ENCODE results near the gene MIGA2. TPM values are rescaled to one million over a fixed set of nuclear protein-coding genes. Genes with fewer than 3 reads are reported as not detected.

Gene MIGA2
- total and polyA plus RNA-seq, 9 of the 15 experiments (the other 6 are each of a cell fraction or from before 2014, with no cell fraction given), result 0.15 to 54.1 (median 18.0) TPM

- TF ChIP-seq YY1 (IDR thresholded peaks at IDR 0.05; ENCODE audit: borderline replicate concordance in 1 of 3, control insufficient read depth in 1 of 3, extremely low read depth in 1 of 3, insufficient read depth in 3 of 3, insufficient read length in 1 of 3, insufficient replicate concordance in 2 of 3, low read depth in 1 of 3, low read length in 2 of 3) (peak; percentile 79 to 97 (median 93)), CBFB (CRISPR knock-in tag; IDR thresholded peaks at IDR 0.05) (peak; percentile 19; the same call in 1 of the 2 replicates), CCNT2 (IDR thresholded peaks at IDR 0.05; ENCODE audit: borderline replicate concordance, extremely low read depth, insufficient read length, low read depth, low read length) (peak; percentile 23), ZNF79 (CRISPR knock-in tag; IDR thresholded peaks at IDR 0.05; ENCODE audit: low read depth) (peak; percentile 74), CAMTA2 (CRISPR knock-in tag; conservative IDR thresholded peaks at IDR 0.05) (0 out of 2 replicates have a peak, but pooled peaks have one; percentile 79), NR4A1 (CRISPR knock-in tag; IDR thresholded peaks at IDR 0.05) (peak; percentile 83; the same call in 1 of the 2 replicates), NR4A1 (tag; IDR thresholded peaks at IDR 0.05) (peak; percentile 95), ZNF449 (CRISPR knock-in tag; IDR thresholded peaks at IDR 0.05) (peak; percentile 87), PML (IDR thresholded peaks at IDR 0.05; ENCODE audit: low read length) (peak; percentile 75), ZC3H11A (IDR thresholded peaks at IDR 0.05; ENCODE audit: low read depth, low read length) (no peak), ZNF395 (CRISPR knock-in tag; IDR thresholded peaks at IDR 0.05) (peak; percentile 100)
- TF ChIP-seq, protein P1, sequence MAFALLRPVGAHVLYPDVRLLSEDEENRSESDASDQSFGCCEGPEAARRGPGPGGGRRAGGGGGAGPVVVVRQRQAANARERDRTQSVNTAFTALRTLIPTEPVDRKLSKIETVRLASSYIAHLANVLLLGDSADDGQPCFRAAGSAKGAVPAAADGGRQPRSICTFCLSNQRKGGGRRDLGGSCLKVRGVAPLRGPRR (CRISPR knock-in tag; IDR thresholded peaks at IDR 0.05), result peak; percentile 59; the same call in 1 of the 2 replicates
- TF ChIP-seq, protein P2, sequence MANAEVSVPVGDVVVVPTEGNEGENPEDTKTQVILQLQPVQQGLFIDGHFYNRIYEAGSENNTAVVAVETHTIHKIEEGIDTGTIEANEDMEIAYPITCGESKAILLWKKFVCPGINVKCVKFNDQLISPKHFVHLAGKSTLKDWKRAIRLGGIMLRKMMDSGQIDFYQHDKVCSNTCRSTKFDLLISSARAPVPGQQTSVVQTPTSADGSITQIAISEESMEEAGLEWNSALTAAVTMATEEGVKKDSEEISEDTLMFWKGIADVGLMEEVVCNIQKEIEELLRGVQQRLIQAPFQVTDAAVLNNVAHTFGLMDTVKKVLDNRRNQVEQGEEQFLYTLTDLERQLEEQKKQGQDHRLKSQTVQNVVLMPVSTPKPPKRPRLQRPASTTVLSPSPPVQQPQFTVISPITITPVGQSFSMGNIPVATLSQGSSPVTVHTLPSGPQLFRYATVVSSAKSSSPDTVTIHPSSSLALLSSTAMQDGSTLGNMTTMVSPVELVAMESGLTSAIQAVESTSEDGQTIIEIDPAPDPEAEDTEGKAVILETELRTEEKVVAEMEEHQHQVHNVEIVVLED (CRISPR knock-in tag; IDR thresholded peaks at IDR 0.05), result peak; percentile 52
- TF ChIP-seq, protein P3, sequence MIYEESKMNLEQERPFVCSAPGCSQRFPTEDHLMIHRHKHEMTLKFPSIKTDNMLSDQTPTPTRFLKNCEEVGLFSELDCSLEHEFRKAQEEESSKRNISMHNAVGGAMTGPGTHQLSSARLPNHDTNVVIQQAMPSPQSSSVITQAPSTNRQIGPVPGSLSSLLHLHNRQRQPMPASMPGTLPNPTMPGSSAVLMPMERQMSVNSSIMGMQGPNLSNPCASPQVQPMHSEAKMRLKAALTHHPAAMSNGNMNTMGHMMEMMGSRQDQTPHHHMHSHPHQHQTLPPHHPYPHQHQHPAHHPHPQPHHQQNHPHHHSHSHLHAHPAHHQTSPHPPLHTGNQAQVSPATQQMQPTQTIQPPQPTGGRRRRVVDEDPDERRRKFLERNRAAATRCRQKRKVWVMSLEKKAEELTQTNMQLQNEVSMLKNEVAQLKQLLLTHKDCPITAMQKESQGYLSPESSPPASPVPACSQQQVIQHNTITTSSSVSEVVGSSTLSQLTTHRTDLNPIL (CRISPR knock-in tag; IDR thresholded peaks at IDR 0.05), result no peak
- TF ChIP-seq, protein P4, sequence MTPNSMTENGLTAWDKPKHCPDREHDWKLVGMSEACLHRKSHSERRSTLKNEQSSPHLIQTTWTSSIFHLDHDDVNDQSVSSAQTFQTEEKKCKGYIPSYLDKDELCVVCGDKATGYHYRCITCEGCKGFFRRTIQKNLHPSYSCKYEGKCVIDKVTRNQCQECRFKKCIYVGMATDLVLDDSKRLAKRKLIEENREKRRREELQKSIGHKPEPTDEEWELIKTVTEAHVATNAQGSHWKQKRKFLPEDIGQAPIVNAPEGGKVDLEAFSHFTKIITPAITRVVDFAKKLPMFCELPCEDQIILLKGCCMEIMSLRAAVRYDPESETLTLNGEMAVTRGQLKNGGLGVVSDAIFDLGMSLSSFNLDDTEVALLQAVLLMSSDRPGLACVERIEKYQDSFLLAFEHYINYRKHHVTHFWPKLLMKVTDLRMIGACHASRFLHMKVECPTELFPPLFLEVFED (CRISPR knock-in tag; conservative IDR thresholded peaks at IDR 0.05), result no peak; the same call in 1 of the 2 replicates
Observed at GRCh38 chr9:129080601-129081387, 44.4 kb downstream of the MIGA2 start, which contains the start of gene DOLPP1 (continued).
